ENCODE results near the gene CRYGB.
"Not testable (repeated sequence)": the region's sequence is repeated elsewhere in the genome, so short reads cannot be mapped to it uniquely, and the experiment has no call there.

Gene CRYGB

GRCh38 chr2:208153156-208153555 is 7.2 kb upstream of the CRYGB start:
- no peak overlapping the region for H3K4me3 ChIP-seq (ENCODE audit: low read depth, low read length)
- no peak for DNase-seq (ENCODE audit: low read depth)

- no peak for DNase-seq (ENCODE audit: low read depth)
- no peak overlapping the region for H3K4me3 ChIP-seq (ENCODE audit: low read depth, low read length)
Measured at GRCh38 chr2:208150956-208151355, 5.0 kb upstream of the CRYGB start.

GRCh38 chr2:208150094-208150493 is 4.1 kb upstream of the CRYGB start:
- no peak overlapping the region for H3K4me3 ChIP-seq (ENCODE audit: low read depth, low read length)
- no peak for DNase-seq (ENCODE audit: low read depth)

GRCh38 chr2:208148803-208149202 is 2.8 kb upstream of the CRYGB start:
- no peak for DNase-seq (ENCODE audit: low read depth)
- H3K4me3 ChIP-seq (ENCODE audit: low read depth, low read length), result no peak overlapping the region

GRCh38 chr2:208147759-208148158 is 1.8 kb upstream of the CRYGB start:
- no peak overlapping the region for H3K4me3 ChIP-seq (ENCODE audit: low read depth, low read length)
- DNase-seq (ENCODE audit: low read depth), result no peak

GRCh38 chr2:208147008-208147407 is 1.1 kb upstream of the CRYGB start:
- no peak for DNase-seq (ENCODE audit: low read depth)
- no peak overlapping the region for H3K4me3 ChIP-seq (ENCODE audit: low read depth, low read length)

GRCh38 chr2:208142925-208143799 is 2.8 kb downstream of the CRYGB start:
- no peak overlapping the region for H3K4me3 ChIP-seq (ENCODE audit: low read depth, low read length)
- no peak for DNase-seq (ENCODE audit: low read depth)

GRCh38 chr2:208142240-208142924 is 3.6 kb downstream of the CRYGB start:
- H3K4me3 ChIP-seq (ENCODE audit: low read depth, low read length), result no peak overlapping the region
- DNase-seq (ENCODE audit: low read depth), result no peak

- no peak overlapping the region for H3K4me3 ChIP-seq (ENCODE audit: low read depth, low read length)
Measured at GRCh38 chr2:208139447-208139846, 6.5 kb downstream of the CRYGB start.

GRCh38 chr2:208138334-208138733 is 7.6 kb downstream of the CRYGB start:
- DNase-seq (ENCODE audit: low read depth); H3K4me3 ChIP-seq (ENCODE audit: low read depth, low read length): not testable (repeated sequence)

More at GRCh38 chr2:208139447-208139846, 6.5 kb downstream of the CRYGB start:
- no peak for DNase-seq (ENCODE audit: low read depth)

- no peak overlapping the region for H3K4me3 ChIP-seq (ENCODE audit: low read depth, low read length)
- DNase-seq (ENCODE audit: low read depth), result no peak
Measured at GRCh38 chr2:208136716-208137094, 9.3 kb downstream of the CRYGB start.

GRCh38 chr2:208135794-208136715 is 9.9 kb downstream of the CRYGB start:
- no peak overlapping the region for H3K4me3 ChIP-seq (ENCODE audit: low read depth, low read length)
- DNase-seq (ENCODE audit: low read depth), result no peak

GRCh38 chr2:208134928-208135586 is 10.9 kb downstream of the CRYGB start:
- DNase-seq (ENCODE audit: low read depth), result no peak

GRCh38 chr2:208130712-208131110 is 15.2 kb downstream of the CRYGB start:
- DNase-seq (ENCODE audit: low read depth), result no peak
- no peak overlapping the region for H3K4me3 ChIP-seq (ENCODE audit: low read depth, low read length)

More at GRCh38 chr2:208134928-208135586, 10.9 kb downstream of the CRYGB start:
- H3K4me3 ChIP-seq (ENCODE audit: low read depth, low read length), result no peak overlapping the region

- no peak for DNase-seq (ENCODE audit: low read depth)
- H3K4me3 ChIP-seq (ENCODE audit: low read depth, low read length), result no peak within 1 kb of the TSS
Measured at GRCh38 chr2:208129744-208130711, 15.9 kb downstream of the CRYGB start, which contains the start of gene CRYGC. CRYGC (minus strand) TSS chr2:208129828; CDS start chr2:208129792, 36 bp downstream.

- DNase-seq (ENCODE audit: low read depth), result no peak
- H3K4me3 ChIP-seq (ENCODE audit: low read depth, low read length), result no peak overlapping the region
Measured at GRCh38 chr2:208128136-208128535, 17.8 kb downstream of the CRYGB start.

- no peak for DNase-seq (ENCODE audit: low read depth)
- H3K4me3 ChIP-seq (ENCODE audit: low read depth, low read length), result no peak overlapping the region
Measured at GRCh38 chr2:208127090-208127489, 18.9 kb downstream of the CRYGB start.

GRCh38 chr2:208125251-208125650 is 20.7 kb downstream of the CRYGB start:
- no peak for DNase-seq (ENCODE audit: low read depth)
- no peak overlapping the region for H3K4me3 ChIP-seq (ENCODE audit: low read depth, low read length)

Data from skeletal muscle cell (primary cell).